Bronchial epithelial cell (primary cell): ENCODE measurements around the gene SGPL1. TPM values are rescaled to one million over a fixed set of nuclear protein-coding genes. Genes with fewer than 3 reads are reported as not detected.

ENCODE experiments used
- DNase-seq: peaks from one replicate; pipeline ENCODE4 v3.0.0-alpha.2; 2010; ENCODE audit warnings: low read depth
- FAIRE-seq: peaks from 2 replicates; lab custom pipeline; 2011; peaks lifted over from hg19 to GRCh38; lab: Jason Lieb, UNC
- H3K27me3 ChIP-seq: 2 replicates; pipeline ENCODE4 v1.5.1; 2011; ENCODE audit warnings: low read length; ENCODE audit not compliant: control insufficient read depth, insufficient read depth
- H3K36me3 ChIP-seq: 2 replicates; pipeline ENCODE4 v1.5.1; 2011; ENCODE audit warnings: low read length; ENCODE audit not compliant: control insufficient read depth, insufficient read depth
- H3K4me3 ChIP-seq: 2 replicates; pipeline ENCODE4 v1.5.1; 2011; ENCODE audit warnings: mild to moderate bottlenecking, low read depth, low read length, control low read depth
- CTCF ChIP-seq: IDR thresholded peaks from 2 replicates; pipeline ENCODE4 v1.5.1; 2011; ENCODE audit warnings: mild to moderate bottlenecking, moderate library complexity, low read length, control low read depth, inconsistent platforms; ENCODE audit not compliant: insufficient read depth, severe bottlenecking
- total RNA-seq: library from RNA; depleted of rRNA; stranded (reverse); fragments of >200 nt; gene quantifications from 2 replicates; pipeline ENCODE4 v1.2.1, GENCODE V29; 2014

The SGPL1 gene
- total RNA-seq, 1 donor from 2014 or later: 82.9 TPM

- Histone ChIP-seq H3K4me3 (no peak overlapping the region), H3K36me3 (no peaks in the 10 kb centered on the region), H3K27me3 (peaks cover 8% of the 10 kb centered on the region)
- no peak for TF ChIP-seq CTCF
- peak; percentile 90 for FAIRE-seq
- DNase-seq: no peak
Observed at GRCh38 chr10:70914316-70914864, 98.6 kb downstream of the SGPL1 start.

GRCh38 chr10:70915206-70915605 lies 99.5 kb downstream of the SGPL1 start:
- TF ChIP-seq CTCF: no peak
- FAIRE-seq (no peak), DNase-seq (no peak)
- H3K36me3 ChIP-seq: no peaks in the 10 kb centered on the region
- H3K4me3 ChIP-seq: no peak overlapping the region
- H3K27me3 ChIP-seq: peaks cover 8% of the 10 kb centered on the region

GRCh38 chr10:70915806-70916205 lies 100.1 kb downstream of the SGPL1 start:
- no peaks in the 10 kb centered on the region for H3K36me3 ChIP-seq
- no peak for TF ChIP-seq CTCF
- DNase-seq (no peak), FAIRE-seq (no peak)
- peaks cover 8% of the 10 kb centered on the region for H3K27me3 ChIP-seq
- no peak overlapping the region for H3K4me3 ChIP-seq

GRCh38 chr10:70916241-70916640 lies 100.5 kb downstream of the SGPL1 start:
- FAIRE-seq: no peak
- no peak for DNase-seq
- no peak for TF ChIP-seq CTCF

GRCh38 chr10:70917226-70917625 lies 101.5 kb downstream of the SGPL1 start:
- Histone ChIP-seq H3K27me3 (peaks cover 8% of the 10 kb centered on the region), H3K4me3 (no peak overlapping the region), H3K36me3 (no peaks in the 10 kb centered on the region)
- no peak for FAIRE-seq
- TF ChIP-seq CTCF: no peak
- DNase-seq: no peak

More at GRCh38 chr10:70916241-70916640, 100.5 kb downstream of the SGPL1 start:
- Histone ChIP-seq H3K4me3 (no peak overlapping the region), H3K36me3 (no peaks in the 10 kb centered on the region), H3K27me3 (peaks cover 8% of the 10 kb centered on the region)

GRCh38 chr10:70917635-70918034 lies 101.9 kb downstream of the SGPL1 start:
- no peak for TF ChIP-seq CTCF
- DNase-seq (no peak), FAIRE-seq (no peak)
- Histone ChIP-seq H3K4me3 (no peak overlapping the region), H3K27me3 (peaks cover 6% of the 10 kb centered on the region), H3K36me3 (no peaks in the 10 kb centered on the region)
